B cell (primary cell): Measurements from ENCODE around the gene KDM1B.

ENCODE experiments used
- EZH2 ChIP-seq: IDR thresholded peaks from 2 replicates; pipeline ENCODE4 v1.6.1; 2012; ENCODE audit warnings: borderline replicate concordance, low read depth, mild to moderate bottlenecking, moderate library complexity, low read length; ENCODE audit not compliant: insufficient read depth, poor library complexity, severe bottlenecking
- TF ChIP-seq, protein P1 (sequence below): fragments of 200-600 bp; IDR thresholded peaks from one replicate; pipeline ENCODE4 v1.8.0; 2022; ENCODE audit warnings: antibody characterized with exemption, mild to moderate bottlenecking

DNA sequence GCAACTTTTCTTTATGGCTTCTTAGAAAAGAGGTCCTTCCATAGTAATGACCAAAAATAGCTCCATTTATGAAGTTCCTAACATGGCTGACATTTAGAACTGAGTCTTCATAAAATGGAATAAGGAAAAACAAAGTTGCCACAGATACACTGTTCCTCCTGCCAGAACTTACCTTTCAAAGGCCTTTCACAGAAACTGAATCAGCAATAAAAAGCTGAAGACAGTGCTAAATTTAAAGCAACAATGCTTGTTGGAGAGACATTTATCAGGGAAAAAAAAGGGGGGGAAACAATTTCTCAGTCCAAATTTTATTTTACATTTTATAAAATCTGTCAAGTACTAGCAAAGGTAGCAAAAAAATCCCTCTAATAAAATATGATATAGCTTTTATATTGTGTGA lies 91.8 kb downstream of the KDM1B start:
- TF ChIP-seq, protein P1, sequence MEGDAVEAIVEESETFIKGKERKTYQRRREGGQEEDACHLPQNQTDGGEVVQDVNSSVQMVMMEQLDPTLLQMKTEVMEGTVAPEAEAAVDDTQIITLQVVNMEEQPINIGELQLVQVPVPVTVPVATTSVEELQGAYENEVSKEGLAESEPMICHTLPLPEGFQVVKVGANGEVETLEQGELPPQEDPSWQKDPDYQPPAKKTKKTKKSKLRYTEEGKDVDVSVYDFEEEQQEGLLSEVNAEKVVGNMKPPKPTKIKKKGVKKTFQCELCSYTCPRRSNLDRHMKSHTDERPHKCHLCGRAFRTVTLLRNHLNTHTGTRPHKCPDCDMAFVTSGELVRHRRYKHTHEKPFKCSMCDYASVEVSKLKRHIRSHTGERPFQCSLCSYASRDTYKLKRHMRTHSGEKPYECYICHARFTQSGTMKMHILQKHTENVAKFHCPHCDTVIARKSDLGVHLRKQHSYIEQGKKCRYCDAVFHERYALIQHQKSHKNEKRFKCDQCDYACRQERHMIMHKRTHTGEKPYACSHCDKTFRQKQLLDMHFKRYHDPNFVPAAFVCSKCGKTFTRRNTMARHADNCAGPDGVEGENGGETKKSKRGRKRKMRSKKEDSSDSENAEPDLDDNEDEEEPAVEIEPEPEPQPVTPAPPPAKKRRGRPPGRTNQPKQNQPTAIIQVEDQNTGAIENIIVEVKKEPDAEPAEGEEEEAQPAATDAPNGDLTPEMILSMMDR: no peak
- no peak for TF ChIP-seq EZH2
